Testis (tissue), 2 donors: Measurements from ENCODE around the gene MKS1.

Source experiments
- CTCF ChIP-seq, 3 experiments: fragments of 450-650 bp in 2 of 3; fragments of 200-600 bp in 1 of 3; sonication (generic) in 1 of 3; IDR thresholded peaks; one replicate each; pipeline ENCODE4 v1.5.1; 2016 to 2019; ENCODE audit warnings: antibody characterized with exemption in 3 of 3, mild to moderate bottlenecking in 2 of 3, moderate library complexity in 1 of 3
- POLR2A ChIP-seq: fragments of 450-650 bp; IDR thresholded peaks from one replicate; pipeline ENCODE4 v1.6.1; 2017; ENCODE audit warnings: antibody characterized with exemption, mild to moderate bottlenecking, moderate library complexity

GRCh38 chr17:58252141-58252540 lies 33.1 kb upstream of the MKS1 start:
- TF ChIP-seq POLR2A: no peak
- no peak for TF ChIP-seq CTCF (IDR thresholded peaks at IDR 0.05)
